Measurements from ENCODE around the gene BCL3.

BCL3 gene

DNA sequence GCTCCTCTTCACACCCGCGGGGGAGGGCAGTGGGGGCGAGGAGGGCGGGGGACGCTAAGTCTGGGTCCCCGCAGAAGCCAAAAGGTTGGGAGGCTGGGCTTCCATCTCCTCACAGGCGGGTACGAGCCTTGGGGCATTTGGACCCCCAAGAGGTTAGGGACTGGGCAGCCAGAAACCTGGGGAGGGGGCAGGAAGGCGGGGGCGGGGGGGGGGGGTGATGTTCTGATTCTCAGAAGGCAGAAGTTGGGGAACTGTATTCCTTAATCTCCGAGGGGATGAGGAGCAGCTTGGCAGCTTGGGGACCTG is 5.1 kb downstream of the BCL3 start:
- TF ChIP-seq POLR2A (IDR thresholded peaks at IDR 0.05; ENCODE audit: low read length) (no peak), GATA1 (IDR thresholded peaks at IDR 0.05; ENCODE audit: low read depth, low read length) (no peak)
- DNase-seq = no peak

GRCh38 chr19:44753932-44754749 is 5.6 kb downstream of the BCL3 start:
- peak; percentile 32 to 51 for DNase-seq
- TF ChIP-seq GATA1 (IDR thresholded peaks at IDR 0.05; ENCODE audit: low read depth, low read length) = no peak
- no peak for TF ChIP-seq POLR2A (IDR thresholded peaks at IDR 0.05; ENCODE audit: low read length)

DNA sequence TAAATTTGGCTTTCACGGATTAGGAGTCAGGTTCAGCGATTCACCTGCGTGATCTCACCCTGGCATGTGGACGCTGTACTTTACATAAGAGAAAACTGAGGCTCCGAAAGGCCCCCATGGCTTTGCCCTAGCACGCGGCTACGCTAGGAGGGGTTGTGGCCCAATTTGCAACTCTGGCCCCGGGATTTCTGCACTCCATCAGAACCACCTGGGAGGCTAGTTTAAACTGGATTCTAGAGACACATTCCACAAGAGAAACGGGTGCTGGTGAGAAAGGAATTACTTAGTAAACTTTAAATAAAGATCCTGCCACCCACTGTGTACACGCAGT is 6.2 kb downstream of the BCL3 start:
- TF ChIP-seq GATA1 (IDR thresholded peaks at IDR 0.05; ENCODE audit: low read depth, low read length) (no peak), POLR2A (IDR thresholded peaks at IDR 0.05; ENCODE audit: low read length) (no peak)
- DNase-seq = no peak

DNA sequence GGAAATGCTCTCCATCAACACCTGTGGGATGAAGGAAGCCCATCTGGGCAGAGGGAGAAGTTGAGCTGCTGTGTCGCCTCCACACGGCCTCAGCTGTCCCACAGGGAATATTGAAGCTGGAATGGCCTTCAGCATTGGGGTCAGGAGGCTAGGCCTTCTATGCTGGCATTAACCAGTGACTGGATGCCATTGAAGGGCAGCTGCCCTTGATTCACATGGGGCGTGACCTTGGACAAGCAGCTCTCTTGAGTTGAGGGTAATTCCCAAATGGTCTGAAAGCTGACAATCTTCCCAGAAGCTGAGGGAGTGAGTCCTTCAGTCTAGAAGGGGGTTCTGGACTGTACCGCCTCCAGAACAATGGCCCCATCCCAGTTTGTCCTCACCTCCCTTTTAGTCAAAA is 6.7 kb downstream of the BCL3 start:
- no peak for TF ChIP-seq GATA1 (IDR thresholded peaks at IDR 0.05; ENCODE audit: low read depth, low read length)
- TF ChIP-seq POLR2A (IDR thresholded peaks at IDR 0.05; ENCODE audit: low read length) = no peak

GRCh38 chr19:44756089-44756562 is 7.6 kb downstream of the BCL3 start:
- DNase-seq = no peak
- TF ChIP-seq GATA1 (IDR thresholded peaks at IDR 0.05; ENCODE audit: low read depth, low read length) = no peak
- TF ChIP-seq POLR2A (IDR thresholded peaks at IDR 0.05; ENCODE audit: low read length) = no peak

More for the DNA sequence above, 6.7 kb downstream of the BCL3 start:
- DNase-seq = no peak

GRCh38 chr19:44757057-44757734 is 8.7 kb downstream of the BCL3 start:
- no peak for TF ChIP-seq POLR2A (IDR thresholded peaks at IDR 0.05; ENCODE audit: low read length)
- TF ChIP-seq GATA1 (IDR thresholded peaks at IDR 0.05; ENCODE audit: low read depth, low read length) = no peak
- no peak for DNase-seq

GRCh38 chr19:44757735-44758505 is 9.4 kb downstream of the BCL3 start:
- no peak for DNase-seq

DNA sequence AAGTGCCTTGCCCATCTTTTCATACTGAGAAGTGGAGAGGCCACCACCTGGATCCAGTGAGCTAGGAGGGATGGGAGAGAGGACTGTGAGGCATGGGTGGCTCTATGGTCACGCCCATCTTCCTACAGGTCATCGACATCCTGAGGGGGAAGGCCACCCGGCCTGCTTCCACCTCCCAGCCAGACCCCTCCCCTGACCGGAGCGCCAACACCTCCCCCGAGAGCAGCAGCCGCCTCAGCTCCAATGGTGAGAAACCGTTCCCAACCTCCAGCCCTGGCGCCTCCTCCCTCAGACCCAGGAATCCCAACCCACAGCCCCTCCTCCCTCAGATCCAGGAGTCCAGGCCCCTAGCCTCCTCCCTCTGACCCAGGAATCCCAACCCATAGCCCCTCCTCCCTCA is 10.1 kb downstream of the BCL3 start:
- TF ChIP-seq POLR2A (IDR thresholded peaks at IDR 0.05; ENCODE audit: low read length) = no peak
- no peak for TF ChIP-seq GATA1 (IDR thresholded peaks at IDR 0.05; ENCODE audit: low read depth, low read length)
- DNase-seq = no peak

More at GRCh38 chr19:44757735-44758505, 9.4 kb downstream of the BCL3 start:
- TF ChIP-seq GATA1 (IDR thresholded peaks at IDR 0.05; ENCODE audit: low read depth, low read length) (no peak), POLR2A (IDR thresholded peaks at IDR 0.05; ENCODE audit: low read length) (no peak)

- DNase-seq = no peak
- TF ChIP-seq GATA1 (IDR thresholded peaks at IDR 0.05; ENCODE audit: low read depth, low read length) (no peak), POLR2A (IDR thresholded peaks at IDR 0.05; ENCODE audit: low read length) (no peak)
Observed at GRCh38 chr19:44759083-44759804, 10.7 kb downstream of the BCL3 start.

- no peak for TF ChIP-seq GATA1 (IDR thresholded peaks at IDR 0.05; ENCODE audit: low read depth, low read length)
- TF ChIP-seq POLR2A (IDR thresholded peaks at IDR 0.05; ENCODE audit: low read length) = no peak
Observed at GRCh38 chr19:44762038-44762437, 13.5 kb downstream of the BCL3 start.

DNA sequence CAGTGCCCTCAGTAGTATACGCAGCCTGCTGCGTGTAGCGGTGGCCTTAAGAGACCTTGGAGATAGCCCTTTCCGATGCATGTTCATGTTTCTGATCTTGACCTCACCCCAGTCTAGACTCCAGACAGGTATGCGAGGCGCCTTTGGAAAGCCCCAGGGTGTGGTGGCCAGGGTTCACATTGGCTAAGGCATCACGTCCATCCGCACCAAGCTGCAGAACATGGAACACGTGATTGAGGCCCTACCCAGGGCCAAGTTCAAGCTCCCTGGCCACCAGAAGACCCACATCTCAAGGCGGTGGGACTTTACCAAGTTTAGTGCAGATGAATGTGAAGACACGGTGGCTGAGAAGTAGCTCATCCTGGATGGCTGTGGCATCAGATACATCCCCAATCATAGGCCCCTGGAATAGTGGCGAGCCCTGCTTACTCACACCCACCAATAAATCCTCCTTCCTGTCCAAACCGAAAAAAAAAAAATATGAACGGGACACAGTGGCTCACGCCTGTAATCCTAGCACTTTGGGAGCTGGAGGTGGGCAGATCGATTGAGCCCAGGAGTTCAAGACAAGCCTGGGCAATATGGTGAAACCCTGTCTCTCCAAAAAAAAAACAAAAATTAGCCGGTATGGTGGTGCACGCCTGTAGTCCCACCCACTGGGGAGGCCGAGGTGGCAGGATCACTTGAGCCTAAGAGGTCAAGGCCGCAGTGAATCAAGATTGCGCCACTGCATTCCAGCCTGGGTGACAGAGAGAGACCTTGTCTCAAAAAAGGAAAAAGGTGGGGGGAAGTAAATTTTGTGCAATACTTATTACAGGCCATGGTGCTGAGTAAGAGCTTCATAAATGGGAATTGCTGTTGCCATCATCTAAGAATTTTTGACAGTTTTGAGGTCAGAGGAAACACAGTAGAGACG is 16.8 kb downstream of the BCL3 start:
- TF ChIP-seq POLR2A (IDR thresholded peaks at IDR 0.05; ENCODE audit: low read length) = no peak
- no peak for DNase-seq

More at GRCh38 chr19:44762038-44762437, 13.5 kb downstream of the BCL3 start:
- DNase-seq = no peak

DNA sequence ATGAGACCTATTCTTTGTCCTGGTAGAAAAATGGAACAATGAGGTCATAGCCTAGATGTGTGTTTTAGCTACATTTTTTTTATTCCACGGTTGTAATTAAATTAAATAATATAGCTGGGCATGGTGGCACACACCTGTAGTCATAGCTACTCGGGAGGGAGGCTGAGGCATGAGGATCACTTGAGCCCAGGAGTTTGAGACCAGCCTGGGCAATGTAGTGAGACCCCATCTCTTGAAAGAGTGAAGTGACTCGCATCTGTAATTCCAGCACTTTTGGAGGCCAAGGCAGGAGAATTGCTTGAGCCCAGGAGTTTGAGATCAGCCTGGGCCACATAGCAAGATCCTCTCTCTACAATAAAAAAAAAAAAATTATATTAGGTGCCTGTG is 17.4 kb downstream of the BCL3 start:
- DNase-seq = no peak

More for the DNA sequence above, 17.4 kb downstream of the BCL3 start:
- TF ChIP-seq POLR2A (IDR thresholded peaks at IDR 0.05; ENCODE audit: low read length) = no peak
- no peak for TF ChIP-seq GATA1 (IDR thresholded peaks at IDR 0.05; ENCODE audit: low read depth, low read length)

All from erythroblast (primary cell).